H1 (cell line): ENCODE results near the gene MCEMP1. TPM values are rescaled to one million over a fixed set of nuclear protein-coding genes. Genes with fewer than 3 reads are reported as not detected.

Experiments
- CTCF ChIA-PET: fragments of 300-600 bp; sonication (Branson Sonifier 250); formaldehyde crosslinking; loops from one replicate; lab custom pipeline; 2021; ENCODE audit not compliant: partially characterized antibody; lab: Charles Lee
- POLR2A ChIA-PET: fragments of 300-600 bp; sonication (Branson Sonifier 250); formaldehyde crosslinking; loops from one replicate; lab custom pipeline; 2021; ENCODE audit warnings: inconsistent platforms; ENCODE audit not compliant: partially characterized antibody; lab: Charles Lee
- DNase-seq, 2 experiments: peaks; one replicate each; pipeline versions ENCODE4 v3.0.0 to v3.0.0-alpha.2; 2010 to 2022; ENCODE audit warnings: low spot score in 2 of 2, low read depth in 1 of 2, mixed read lengths in 1 of 2
- FAIRE-seq: peaks from 2 replicates; lab custom pipeline; 2011; peaks lifted over from hg19 to GRCh38; lab: Jason Lieb, UNC
- H2AFZ ChIP-seq: 2 replicates; pipeline ENCODE4 v1.8.1; 2012; ENCODE audit warnings: low read length, inconsistent platforms
- H2AK5ac ChIP-seq: 2 replicates; pipeline ENCODE4 v1.6.1; 2013; ENCODE audit warnings: low read depth, low read length
- H2BK120ac ChIP-seq: replicated peaks from 2 replicates; pipeline ENCODE3; 2013; ENCODE audit warnings: low read depth, low read length, inconsistent platforms
- H2BK12ac ChIP-seq: 2 replicates; pipeline ENCODE4 v1.6.1; 2013; ENCODE audit warnings: low read depth, low read length
- H2BK15ac ChIP-seq: 2 replicates; pipeline ENCODE4 v1.6.1; 2013; ENCODE audit warnings: low read length
- H2BK20ac ChIP-seq: 2 replicates; pipeline ENCODE4 v1.6.1; 2013; ENCODE audit warnings: low read length
- H2BK5ac ChIP-seq: 2 replicates; pipeline ENCODE4 v1.6.1; 2013; ENCODE audit warnings: low read depth, low read length
- H3K14ac ChIP-seq: 2 replicates; pipeline ENCODE4 v1.6.1; 2013; ENCODE audit warnings: inconsistent platforms; ENCODE audit not compliant: insufficient read length
- H3K18ac ChIP-seq: 2 replicates; pipeline ENCODE4 v1.6.1; 2013; ENCODE audit warnings: low read length; ENCODE audit errors: extremely low read depth
- H3K23ac ChIP-seq: 2 replicates; pipeline ENCODE4 v1.6.1; 2013; ENCODE audit warnings: inconsistent platforms; ENCODE audit not compliant: insufficient read length
- H3K23me2 ChIP-seq: 2 replicates; pipeline ENCODE4 v1.6.1; 2013; ENCODE audit warnings: low read depth, low read length
- H3K27ac ChIP-seq: 2 replicates; pipeline ENCODE4 v1.6.1; 2011; ENCODE audit warnings: low read depth, low read length, inconsistent platforms
- H3K27me3 ChIP-seq, 4 experiments: replicated peaks in 1 of 4; 1 replicate in 1 of 4; 2 replicates in 3 of 4; pipeline versions ENCODE4 v1.6.1 to v1.8.1; 2011 to 2013; ENCODE audit warnings: low read length in 3 of 4, mild to moderate bottlenecking in 3 of 4, inconsistent platforms in 2 of 4, mixed read lengths in 2 of 4, moderate library complexity in 1 of 4; ENCODE audit not compliant: control insufficient read depth in 3 of 4, insufficient read depth in 3 of 4; ENCODE audit errors: extremely low read depth in 1 of 4
- H3K36me3 ChIP-seq, 4 experiments: 2 replicates each; pipeline versions ENCODE4 v1.6.1 to v1.8.1; 2011 to 2013; ENCODE audit warnings: mild to moderate bottlenecking in 4 of 4, low read length in 3 of 4, moderate library complexity in 2 of 4, control low read depth in 1 of 4, inconsistent platforms in 1 of 4; ENCODE audit not compliant: insufficient read depth in 4 of 4, control insufficient read depth in 2 of 4
- H3K4ac ChIP-seq: replicated peaks from 2 replicates; pipeline ENCODE3; 2013; ENCODE audit warnings: low read length, low read depth, mixed read lengths, inconsistent platforms; ENCODE audit not compliant: insufficient read length
- H3K4me1 ChIP-seq, 4 experiments: replicated peaks in 1 of 4; 1 replicate in 1 of 4; 2 replicates in 3 of 4; pipeline versions ENCODE4 v1.6.1 to v1.8.1; 2011 to 2013; ENCODE audit warnings: low read length in 3 of 4, inconsistent platforms in 2 of 4, mixed read lengths in 1 of 4; ENCODE audit not compliant: insufficient read depth in 4 of 4, control insufficient read depth in 3 of 4
- H3K4me2 ChIP-seq, 2 experiments: 2 replicates each; pipeline versions ENCODE4 v1.6.1 to v1.8.1; 2011 to 2013; ENCODE audit warnings: low read depth in 2 of 2, low read length in 2 of 2, control low read depth in 1 of 2, inconsistent platforms in 1 of 2, mild to moderate bottlenecking in 1 of 2; ENCODE audit not compliant: insufficient read depth in 1 of 2
- H3K4me3 ChIP-seq, 4 experiments: fragments of 200-600, 300-600 bp in 1 of 4; sonication (generic), shearing (Covaris generic), sonication (Bioruptor Twin) in 1 of 4; 2 replicates each; pipeline versions ENCODE4 v1.5.1 to v1.8.1; 2011 to 2016; ENCODE audit warnings: low read length in 4 of 4, low read depth in 3 of 4, control low read depth in 2 of 4, inconsistent platforms in 2 of 4, mild to moderate bottlenecking in 2 of 4, mixed read lengths in 1 of 4, moderate library complexity in 1 of 4; ENCODE audit not compliant: insufficient read depth in 2 of 4; ENCODE audit errors: extremely low read depth in 1 of 4
- H3K56ac ChIP-seq: replicated peaks from 2 replicates; pipeline ENCODE3; 2013; ENCODE audit warnings: low read depth, mild to moderate bottlenecking, mixed read lengths, low read length, inconsistent platforms; ENCODE audit not compliant: insufficient read length
- H3K79me1 ChIP-seq: 2 replicates; pipeline ENCODE4 v1.6.1; 2013; ENCODE audit warnings: low read depth, low read length, control low read depth
- H3K79me2 ChIP-seq, 2 experiments: 2 replicates each; pipeline versions ENCODE4 v1.6.1 to v1.8.1; 2012 to 2013; ENCODE audit warnings: low read length in 2 of 2, mild to moderate bottlenecking in 2 of 2, inconsistent platforms in 1 of 2; ENCODE audit not compliant: insufficient read depth in 2 of 2, control insufficient read depth in 1 of 2
- H3K9ac ChIP-seq, 4 experiments: replicated peaks in 1 of 4; 1 replicate in 1 of 4; 2 replicates in 3 of 4; pipeline versions ENCODE4 v1.6.1 to v1.8.1; 2011 to 2013; ENCODE audit warnings: low read depth in 3 of 4, low read length in 3 of 4, control low read depth in 2 of 4, mild to moderate bottlenecking in 2 of 4, moderate library complexity in 2 of 4, inconsistent platforms in 1 of 4; ENCODE audit errors: extremely low read depth in 1 of 4
- H3K9me3 ChIP-seq, 2 experiments: 2 replicates each; pipeline versions ENCODE4 v1.6.1 to v1.8.1; 2012 to 2013; ENCODE audit warnings: mild to moderate bottlenecking in 2 of 2, moderate library complexity in 2 of 2, control low read depth in 1 of 2, inconsistent platforms in 1 of 2, low read depth in 1 of 2, low read length in 1 of 2, mixed read lengths in 1 of 2; ENCODE audit not compliant: insufficient read depth in 2 of 2
- H4K20me1 ChIP-seq, 2 experiments: replicated peaks in 1 of 2; 2 replicates each; pipeline versions ENCODE3 to v1.8.1; 2011 to 2013; ENCODE audit warnings: inconsistent platforms in 2 of 2, low read length in 2 of 2, mild to moderate bottlenecking in 1 of 2; ENCODE audit not compliant: insufficient read depth in 2 of 2, control insufficient read depth in 1 of 2
- H4K5ac ChIP-seq: 2 replicates; pipeline ENCODE4 v1.6.1; 2013; ENCODE audit warnings: low read length, low read depth, mixed read lengths, inconsistent platforms; ENCODE audit not compliant: insufficient read length
- H4K8ac ChIP-seq: 2 replicates; pipeline ENCODE4 v1.8.0; 2013; ENCODE audit warnings: mild to moderate bottlenecking, moderate library complexity, low read length, inconsistent platforms; ENCODE audit not compliant: insufficient read depth; ENCODE audit errors: extremely low read depth
- H4K91ac ChIP-seq: replicated peaks from 2 replicates; pipeline ENCODE3; 2013; ENCODE audit warnings: low read length, mixed read lengths, inconsistent platforms; ENCODE audit not compliant: insufficient read length
- PHF8 ChIP-seq: fragments of 200-600 bp; sonication (generic); conservative IDR thresholded peaks from 2 replicates; pipeline ENCODE4 v1.7.1; 2012; ENCODE audit warnings: low read depth, mild to moderate bottlenecking, inconsistent platforms, low read length, moderate library complexity
- WGBS, 2 experiments: shearing (Covaris generic) in 1 of 2; methylation state at CpG; one replicate each; pipeline versions ENCODE4 v1.1.6 to v1.1.7; 2013 to 2015; ENCODE audit warnings: low lambda C conversion rate in 2 of 2, mixed read lengths in 2 of 2, inconsistent platforms in 1 of 2, low coverage in 1 of 2, missing lambda C conversion rate in 1 of 2; ENCODE audit not compliant: insufficient replicate concordance in 2 of 2, insufficient coverage in 1 of 2, insufficient read length in 1 of 2; ENCODE audit errors: extremely low coverage in 1 of 2, missing lambda C conversion rate in 1 of 2; 5-methylcytosine and 5-hydroxymethylcytosine counted together
- polyA plus RNA-seq, 7 experiments: library from polyadenylated mRNA; depleted of rRNA in 3 of 7; stranded (reverse) in 5 of 7; unstranded in 2 of 7; fragments of >200 nt in 5 of 7; fragments of 200-250 nt in 2 of 7; gene quantifications; 1 replicate in 5 of 7; 2 replicates in 1 of 7; 4 replicates in 1 of 7; pipeline versions ENCODE4 v1.2.1 to v1.2.3, GENCODE V29; 2011 to 2013; ENCODE audit warnings: missing spikeins in 2 of 7, mixed read lengths in 2 of 7
- total RNA-seq: library from RNA; stranded (reverse); fragmentation: NEBNext Ultra II Directional; extraction: Animal tissue kit (Norgen Biotek cat#: 25700); gene quantifications from 2 replicates; pipeline ENCODE4 v1.2.1, GENCODE V29; 2021

The MCEMP1 gene
- total and polyA plus RNA-seq, 2 of the 8 experiments (the other 6 are each of a cell fraction or from before 2014, with no cell fraction given) = not detected

DNA sequence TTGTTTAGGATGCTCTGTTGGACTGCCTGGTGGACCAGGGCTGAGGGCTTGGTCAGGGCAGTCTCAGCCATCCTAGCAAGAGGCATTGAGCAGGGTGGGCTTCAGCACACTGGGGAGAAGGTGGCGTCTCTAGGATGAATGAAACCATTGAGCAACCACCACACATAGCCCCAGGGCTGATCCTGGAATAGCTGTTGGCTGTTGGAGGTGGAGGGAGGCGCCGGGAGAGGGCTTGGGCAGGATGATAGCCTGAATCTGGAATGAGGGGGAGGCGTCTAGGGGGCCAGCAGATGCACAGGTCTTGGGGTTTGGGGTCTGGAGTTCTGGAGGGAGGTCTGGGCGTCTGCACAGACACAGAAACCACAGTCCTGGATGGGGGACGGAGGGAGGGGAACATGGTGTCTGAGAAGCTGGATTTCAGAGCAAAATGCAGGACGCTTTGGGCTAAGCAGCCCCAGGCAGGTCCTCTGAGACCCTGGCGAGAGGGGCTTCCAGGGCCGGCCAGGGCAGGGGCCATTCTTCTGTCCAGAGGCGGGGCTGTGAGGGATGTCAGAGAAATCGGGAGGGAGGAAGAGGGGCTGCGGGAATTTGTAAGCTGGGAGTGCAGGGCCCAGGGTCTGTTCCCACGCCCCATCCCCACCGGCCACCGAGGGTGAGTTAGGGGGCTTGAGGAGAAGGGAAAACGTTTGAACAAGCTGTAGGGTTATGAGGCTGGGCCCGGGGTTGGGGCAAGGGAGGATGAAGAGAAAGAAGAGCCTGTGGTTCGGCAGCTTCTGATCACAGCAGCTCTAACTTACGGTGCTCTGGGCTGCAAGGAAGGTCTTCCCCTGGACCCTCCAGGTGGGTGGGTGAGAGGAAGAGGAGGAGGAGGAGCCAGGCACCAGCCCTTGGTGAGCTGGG lies 8.9 kb downstream of the MCEMP1 start:
- WGBS, 2 experiments = 70% methylated on average over 19 of the region's 19 CpGs; no CpG with 5 or more reads in 1 of the 2 experiments
- Histone ChIP-seq H2AK5ac (no peak overlapping the region), H3K9ac (no peak overlapping the region; a peak in 1 of 7 replicates), H3K56ac (no peak overlapping the region), H3K79me1 (peaks cover 4% of the 10 kb centered on the region), H3K4me3 (no peak overlapping the region), H2BK120ac (no peak overlapping the region), H3K9me3 (no peaks in the 10 kb centered on the region), H3K4me2 (no peak overlapping the region), H3K14ac (no peak overlapping the region), H3K79me2 (peaks cover 0 to 6% of the 10 kb centered on the region in 2 experiments; a peak in 1 of 4 replicates), H4K91ac (no peak overlapping the region), H4K8ac (no peak overlapping the region), H2BK15ac (no peak overlapping the region), H4K5ac (no peak overlapping the region), H3K23ac (no peak overlapping the region), H2AFZ (no peak overlapping the region), H4K20me1 (peaks cover 0 to 8% of the 10 kb centered on the region in 2 experiments), H3K4me1 (peaks cover 0 to 6% (median 4%) of the 10 kb centered on the region in 4 experiments; a peak in 5 of 7 replicates), H2BK5ac (no peak overlapping the region), H2BK20ac (no peak overlapping the region), H3K4ac (no peak overlapping the region), H3K27me3 (no peaks in the 10 kb centered on the region), H3K23me2 (peaks cover 9% of the 10 kb centered on the region), H3K27ac (no peak overlapping the region), H3K18ac (no peak overlapping the region), H3K36me3 (peaks cover 0 to 12% (median 6%) of the 10 kb centered on the region in 4 experiments; a peak in 4 of 8 replicates), H2BK12ac (no peak overlapping the region)
- ChIA-PET POLR2A (interaction anchor here (1.0 to 1.4 kb wide), 2 partner anchors 12 to 19 kb away, joined by 3 read pairs; no protein-coding TSS in a partner anchor), CTCF (interaction anchor here (0.7 to 2.6 kb wide), 7 partner anchors 11 to 146 kb away, joined by 3 to 9 read pairs (median 6); partner anchors contain the start of gene CD209)
- DNase-seq (no peak), FAIRE-seq (no peak)
- no peak for TF ChIP-seq PHF8
